HG03442 (cell line): ENCODE data around the gene RRBP1.

Experiments
- ATAC-seq: cut with Tn5 transposase; IDR thresholded peaks from one replicate; pipeline ENCODE4 v1.9.1; 2021; ENCODE audit warnings: mild to moderate bottlenecking, moderate library complexity; ENCODE audit not compliant: unreplicated experiment

RRBP1 gene, protein sequence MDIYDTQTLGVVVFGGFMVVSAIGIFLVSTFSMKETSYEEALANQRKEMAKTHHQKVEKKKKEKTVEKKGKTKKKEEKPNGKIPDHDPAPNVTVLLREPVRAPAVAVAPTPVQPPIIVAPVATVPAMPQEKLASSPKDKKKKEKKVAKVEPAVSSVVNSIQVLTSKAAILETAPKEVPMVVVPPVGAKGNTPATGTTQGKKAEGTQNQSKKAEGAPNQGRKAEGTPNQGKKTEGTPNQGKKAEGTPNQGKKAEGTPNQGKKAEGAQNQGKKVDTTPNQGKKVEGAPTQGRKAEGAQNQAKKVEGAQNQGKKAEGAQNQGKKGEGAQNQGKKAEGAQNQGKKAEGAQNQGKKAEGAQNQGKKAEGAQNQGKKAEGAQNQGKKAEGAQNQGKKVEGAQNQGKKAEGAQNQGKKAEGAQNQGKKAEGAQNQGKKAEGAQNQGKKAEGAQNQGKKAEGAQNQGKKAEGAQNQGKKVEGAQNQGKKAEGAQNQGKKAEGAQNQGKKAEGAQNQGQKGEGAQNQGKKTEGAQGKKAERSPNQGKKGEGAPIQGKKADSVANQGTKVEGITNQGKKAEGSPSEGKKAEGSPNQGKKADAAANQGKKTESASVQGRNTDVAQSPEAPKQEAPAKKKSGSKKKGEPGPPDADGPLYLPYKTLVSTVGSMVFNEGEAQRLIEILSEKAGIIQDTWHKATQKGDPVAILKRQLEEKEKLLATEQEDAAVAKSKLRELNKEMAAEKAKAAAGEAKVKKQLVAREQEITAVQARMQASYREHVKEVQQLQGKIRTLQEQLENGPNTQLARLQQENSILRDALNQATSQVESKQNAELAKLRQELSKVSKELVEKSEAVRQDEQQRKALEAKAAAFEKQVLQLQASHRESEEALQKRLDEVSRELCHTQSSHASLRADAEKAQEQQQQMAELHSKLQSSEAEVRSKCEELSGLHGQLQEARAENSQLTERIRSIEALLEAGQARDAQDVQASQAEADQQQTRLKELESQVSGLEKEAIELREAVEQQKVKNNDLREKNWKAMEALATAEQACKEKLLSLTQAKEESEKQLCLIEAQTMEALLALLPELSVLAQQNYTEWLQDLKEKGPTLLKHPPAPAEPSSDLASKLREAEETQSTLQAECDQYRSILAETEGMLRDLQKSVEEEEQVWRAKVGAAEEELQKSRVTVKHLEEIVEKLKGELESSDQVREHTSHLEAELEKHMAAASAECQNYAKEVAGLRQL (N-terminal part only)

GRCh38 chr20:17682103-17682888, at the start of gene RRBP1:
RRBP1 (minus strand) TSS chr20:17682242; CDS start chr20:17660507, 21,735 bp downstream.
- peak; percentile 88 for ATAC-seq

DNA sequence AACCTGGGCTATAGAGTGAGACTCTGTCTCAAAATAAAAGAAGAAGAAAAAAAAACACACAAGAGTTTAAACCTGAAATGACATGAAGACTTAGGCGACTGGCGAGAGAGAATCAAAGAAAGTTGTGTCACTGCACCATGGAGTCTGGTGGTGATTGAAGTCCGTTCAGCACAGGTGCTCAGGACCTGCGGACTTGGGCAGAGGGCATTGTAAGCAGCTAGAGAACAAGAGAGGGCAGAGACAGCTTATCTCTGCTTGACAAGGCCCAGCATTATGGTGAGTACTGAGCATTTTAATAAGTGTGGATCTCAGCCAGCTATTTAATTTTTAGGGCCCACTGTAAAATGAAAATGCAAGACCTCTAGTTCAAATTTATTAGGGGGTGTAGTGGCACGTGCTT, 49.2 kb upstream of the RRBP1 start:
- ATAC-seq = no peak

DNA sequence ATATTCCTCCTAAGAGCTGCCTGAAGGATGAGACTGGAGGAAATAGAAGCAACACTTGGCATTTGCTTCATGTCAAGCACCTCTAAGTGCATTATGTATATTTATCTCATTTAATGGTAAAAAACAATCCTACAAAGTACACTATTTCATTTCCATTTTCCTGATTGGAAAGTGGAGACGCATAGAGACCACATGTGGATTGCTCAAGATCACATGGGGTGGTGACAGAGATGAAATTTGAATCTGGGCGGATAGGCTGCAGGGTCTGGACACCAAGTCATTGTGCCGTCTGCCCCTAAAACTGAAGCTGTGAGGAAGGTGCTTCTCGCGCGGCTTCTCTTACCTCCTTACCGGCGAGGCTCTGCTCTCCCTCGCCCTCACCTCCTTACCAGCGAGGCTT, 48.0 kb upstream of the RRBP1 start:
- no peak for ATAC-seq

DNA sequence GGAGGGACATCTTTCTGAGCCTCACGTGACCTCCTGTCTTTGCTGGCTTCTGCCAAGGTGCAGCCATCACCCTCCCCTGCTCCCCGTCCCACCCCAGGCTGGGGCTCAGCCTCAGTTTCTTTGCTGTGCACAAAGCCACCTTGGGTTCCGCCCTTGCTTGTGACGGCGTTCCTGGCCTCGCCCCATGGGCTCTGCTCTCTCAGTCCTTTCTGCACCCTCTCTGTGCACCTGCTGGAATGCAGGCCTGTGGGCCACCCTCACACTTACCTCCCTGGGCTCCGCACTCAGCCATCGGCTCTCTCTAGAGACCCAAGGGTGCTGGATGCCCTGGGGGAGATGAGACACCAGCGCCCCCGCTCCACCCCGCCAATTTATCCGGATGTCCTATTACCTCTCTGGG, 46.0 kb upstream of the RRBP1 start:
- ATAC-seq = no peak

DNA sequence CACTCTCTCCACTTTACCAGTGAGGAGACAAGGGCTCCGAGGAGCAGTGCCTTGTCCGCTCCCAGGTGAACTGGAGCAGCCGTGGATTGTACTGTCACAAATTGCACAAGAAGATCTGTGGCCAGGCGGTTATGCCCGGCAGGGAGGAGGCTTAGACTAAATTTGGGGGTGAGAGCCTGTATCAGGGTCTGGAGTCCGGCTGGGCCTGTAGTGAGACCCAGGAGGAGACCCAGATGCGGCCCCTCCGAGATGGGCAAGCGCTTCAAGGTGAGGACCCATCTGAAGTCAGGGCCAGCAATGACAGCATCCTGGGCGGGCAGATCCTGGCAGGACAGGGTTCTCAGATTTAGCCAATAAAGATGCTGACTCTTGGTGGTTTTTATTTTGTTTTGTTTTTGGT, 45.3 kb upstream of the RRBP1 start:
- ATAC-seq = no peak

- ATAC-seq = no peak
These were observed 44.9 kb upstream of the RRBP1 start for GRCh38 chr20:17726902-17727301.

- ATAC-seq = no peak
These were observed 43.2 kb upstream of the RRBP1 start for GRCh38 chr20:17725094-17725835.

- ATAC-seq = no peak
These were observed 41.3 kb upstream of the RRBP1 start for GRCh38 chr20:17723301-17723691.

DNA sequence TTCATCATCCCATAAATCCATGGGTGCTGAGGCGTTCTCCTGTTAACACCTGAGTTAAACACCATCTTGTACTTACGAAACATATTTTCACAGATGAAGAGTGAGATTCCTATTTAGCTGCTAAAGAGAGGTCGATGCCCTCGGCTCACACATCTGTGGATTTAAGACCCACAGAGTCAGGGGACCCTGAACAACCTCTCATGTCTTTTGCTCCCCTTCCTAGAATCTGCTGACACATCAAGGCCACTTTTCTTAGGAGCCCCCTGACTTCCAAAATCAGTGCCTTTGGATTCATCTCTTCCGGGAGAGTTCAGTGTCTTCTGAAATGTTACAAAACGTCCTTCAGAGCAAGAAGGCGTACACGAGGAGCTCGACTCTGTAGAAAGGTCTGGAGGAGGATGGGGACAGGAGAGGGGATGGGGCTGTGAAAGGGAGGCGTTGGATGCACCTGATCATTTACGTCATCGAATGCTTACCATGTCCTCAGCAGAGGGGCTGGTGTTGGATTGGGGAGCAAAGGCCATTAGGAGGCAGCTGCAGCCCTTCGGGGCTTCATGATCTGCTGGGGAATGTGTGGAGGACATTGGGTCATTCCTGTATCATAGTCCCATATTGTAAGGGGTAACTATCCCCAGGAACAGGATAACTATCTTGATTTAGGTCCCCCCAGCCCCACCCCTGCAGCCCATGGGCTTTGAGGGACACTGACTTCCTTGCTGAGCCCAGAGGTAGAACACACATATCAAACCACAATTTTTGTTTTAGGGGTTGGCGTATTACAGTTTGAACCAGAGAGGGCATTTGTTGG, 40.7 kb upstream of the RRBP1 start:
- no peak for ATAC-seq

DNA sequence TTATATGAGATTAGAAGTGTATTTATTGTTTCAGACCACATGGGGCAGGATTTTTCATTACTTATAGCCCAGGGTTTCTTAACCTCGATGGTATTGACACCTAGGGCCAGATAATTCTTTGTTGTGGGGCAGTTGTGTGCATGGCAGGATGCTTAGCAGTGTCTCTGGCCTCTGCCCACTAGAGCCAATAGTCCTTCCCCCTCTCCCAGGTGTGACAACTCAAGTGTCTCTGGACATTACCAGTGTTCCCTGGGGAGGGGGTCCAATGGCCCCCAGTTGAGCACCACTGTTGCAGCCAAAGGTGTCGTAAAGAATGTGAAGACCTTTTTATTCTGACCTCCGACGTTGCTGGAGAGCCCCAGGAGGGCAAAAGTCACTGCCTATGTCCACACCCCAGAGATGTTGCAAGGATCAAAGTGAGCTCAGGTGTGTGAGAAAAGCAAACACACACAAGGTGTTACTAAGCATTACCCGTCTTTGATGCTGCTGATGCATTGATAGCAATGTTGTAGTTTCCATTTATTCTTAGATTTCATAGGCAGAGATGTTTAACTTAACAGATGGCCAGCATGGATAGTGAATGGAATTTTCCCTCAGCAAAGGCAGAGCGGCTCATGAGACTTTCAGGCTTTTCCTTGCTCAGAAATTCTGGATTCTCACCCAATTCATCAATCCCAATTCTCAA, 39.9 kb upstream of the RRBP1 start:
- ATAC-seq = no peak

DNA sequence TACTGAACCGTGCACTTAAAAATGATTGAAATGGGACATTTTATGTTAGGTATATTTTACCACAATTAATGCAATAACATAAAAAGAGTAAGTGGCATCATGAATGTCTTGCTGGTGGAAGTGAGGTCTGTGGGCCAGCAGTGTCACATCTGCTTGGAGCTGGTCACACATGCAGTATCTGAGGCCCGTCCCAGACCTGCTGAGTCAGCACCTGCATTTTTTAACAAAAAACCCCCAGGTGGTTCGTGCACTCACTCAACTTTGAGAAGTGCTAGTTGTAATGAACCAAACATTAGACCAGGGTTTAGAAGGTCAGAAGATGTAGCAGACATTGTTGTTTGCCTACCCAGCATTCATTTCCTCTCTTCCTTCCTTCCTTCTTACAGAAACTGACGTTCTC, 38.7 kb upstream of the RRBP1 start:
- ATAC-seq = no peak

DNA sequence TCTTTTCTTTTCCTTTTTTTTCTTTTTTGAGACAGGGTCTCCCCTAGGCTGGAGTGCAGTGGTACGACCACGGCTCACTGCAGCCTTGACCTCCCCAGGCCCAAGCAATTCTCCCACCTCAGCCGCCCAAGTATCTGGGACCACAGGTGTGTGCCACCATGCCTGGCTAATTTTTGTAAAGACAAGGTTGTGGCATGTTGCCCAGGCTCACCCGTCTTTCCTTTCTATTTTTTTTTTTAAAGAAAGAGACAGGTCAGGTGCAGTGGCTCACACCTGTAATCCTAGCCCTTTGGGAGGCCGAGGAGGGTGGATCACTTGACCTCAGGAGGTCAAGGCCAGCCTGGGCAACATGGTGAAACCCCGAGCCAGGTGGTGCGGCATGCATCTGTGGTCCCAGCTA, 34.3 kb upstream of the RRBP1 start:
- no peak for ATAC-seq

- ATAC-seq = no peak
These were observed 33.0 kb upstream of the RRBP1 start for GRCh38 chr20:17715075-17715474.

DNA sequence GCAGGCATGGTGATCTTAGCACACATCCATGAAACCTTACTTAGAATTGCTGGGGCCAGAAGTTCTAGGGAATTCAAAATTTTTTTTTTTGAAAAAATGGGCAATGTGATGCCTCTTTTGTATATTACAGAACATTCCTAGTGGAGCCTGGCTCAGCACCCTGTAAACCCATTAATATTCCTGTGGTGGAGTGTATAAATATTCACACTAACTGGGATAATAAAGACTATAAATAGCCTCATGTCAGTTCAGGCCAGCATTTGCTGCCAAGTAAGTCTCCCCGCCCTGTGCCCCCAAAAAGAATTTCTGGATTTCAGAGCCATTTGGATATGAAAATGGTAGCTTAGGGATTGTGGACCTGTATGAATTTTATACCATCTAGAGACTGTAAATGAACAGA, 32.6 kb upstream of the RRBP1 start:
- ATAC-seq = no peak

GRCh38 chr20:17712708-17713107, 30.7 kb upstream of the RRBP1 start:
- ATAC-seq = no peak

DNA sequence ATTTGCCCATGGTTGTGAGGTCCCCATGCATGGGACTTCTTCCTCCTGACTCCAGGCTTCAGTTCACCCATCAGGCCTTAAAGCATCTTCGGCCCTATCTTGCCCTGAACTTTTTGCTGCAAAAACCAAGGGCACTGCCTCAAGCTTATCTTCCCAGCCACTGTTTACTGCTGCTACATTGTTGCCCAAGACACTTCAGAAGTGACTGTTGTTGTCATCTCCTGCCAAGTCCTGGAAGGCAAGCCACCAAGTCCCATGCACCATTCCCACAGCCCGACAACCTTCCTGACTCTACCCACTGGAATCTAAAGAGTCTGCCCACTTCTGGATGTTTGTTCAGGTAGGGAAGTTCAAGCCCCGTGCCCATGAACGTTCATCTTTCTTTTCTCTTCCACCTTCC, 30.2 kb upstream of the RRBP1 start:
- no peak for ATAC-seq

- no peak for ATAC-seq
These were observed 29.2 kb upstream of the RRBP1 start for GRCh38 chr20:17711267-17711627.
